ENCODE results near the gene GTF2E1. TPM values are rescaled to one million over a fixed set of nuclear protein-coding genes. Genes with fewer than 3 reads are reported as not detected.
"Not testable (repeated sequence)": the region's sequence is repeated elsewhere in the genome, so short reads cannot be mapped to it uniquely, and the experiment has no call there.

Gene GTF2E1
- total RNA-seq, 1 experiment from 2014 or later: 21.5 TPM

DNA sequence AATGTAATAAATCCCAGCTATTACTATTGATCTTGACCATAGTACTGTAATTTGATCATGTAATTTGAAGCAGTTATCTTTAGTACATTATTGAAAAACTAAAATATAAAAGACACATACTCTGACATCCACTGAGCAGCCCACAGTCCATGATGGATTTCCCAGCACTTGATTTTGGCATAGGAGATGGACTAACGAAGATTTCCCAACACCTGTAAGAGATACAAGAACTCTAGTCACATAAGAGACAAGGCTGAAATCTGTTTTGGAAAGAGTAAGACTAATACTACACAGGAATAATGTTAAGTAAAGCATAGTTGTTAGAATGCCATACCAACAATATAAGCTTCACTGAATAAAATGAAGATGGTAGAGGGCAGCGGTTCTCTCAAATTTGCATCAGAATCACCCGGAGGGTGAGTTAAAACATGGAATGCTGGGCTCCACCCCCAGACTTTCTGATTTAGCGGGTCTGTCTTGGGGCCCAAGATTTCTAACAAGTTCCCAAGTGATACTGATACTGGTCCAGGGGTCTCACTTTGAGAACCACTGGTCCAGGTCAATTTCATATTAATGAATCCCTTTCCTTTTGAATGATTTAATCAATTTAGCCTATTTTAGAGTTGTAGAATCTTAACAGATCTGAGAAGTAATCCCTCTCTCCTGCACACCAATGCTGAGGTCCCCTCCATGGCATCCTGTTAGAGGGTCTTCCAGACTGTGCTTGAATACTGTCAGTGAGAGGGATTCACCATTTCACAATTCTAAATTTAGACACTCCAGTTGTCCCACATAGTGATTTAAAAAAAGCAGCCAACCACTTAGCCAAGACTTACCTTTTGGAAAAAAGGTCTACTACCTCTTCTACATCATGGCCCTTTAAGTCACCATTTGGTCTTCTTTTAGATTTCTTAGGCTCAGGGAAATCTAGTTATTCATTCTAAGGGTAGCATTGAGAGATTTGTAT, 11.7 kb upstream of the GTF2E1 start:
- DNase-seq (ENCODE audit: low read depth, low spot score) (no peak), ATAC-seq (no peak)
- 0 out of 2 replicates have a peak, but pooled peaks cover 3% of the 10 kb centered on the region for H4K20me1 ChIP-seq (ENCODE audit: insufficient read depth)
- H3K9ac ChIP-seq (ENCODE audit: low read length): no peak overlapping the region
- H3K9me2 ChIP-seq (ENCODE audit: insufficient read depth): no peaks in the 10 kb centered on the region
- RAD21 ChIA-PET (ENCODE audit: low non-redundant PET in 1 of 2, low total read pairs in 2 of 2, uncharacterized antibody in 2 of 2, unreplicated experiment in 2 of 2): no interaction called here
- H3K4me1 ChIP-seq (ENCODE audit: control insufficient read depth in 1 of 2, insufficient read depth in 2 of 2, low read length in 2 of 2): no peaks in the 10 kb centered on the region
- POLR2A ChIA-PET: no interaction called here
- H3K4me2 ChIP-seq (ENCODE audit: low read length): no peak overlapping the region
- no peaks in the 10 kb centered on the region for H3K27me3 ChIP-seq (ENCODE audit: insufficient read depth, low read length)
- BruUV-seq (replicated peaks): no TSS peak
- H3K36me3 ChIP-seq (ENCODE audit: control insufficient read depth in 1 of 2, insufficient read depth in 2 of 2, low read length in 2 of 2): no peaks in the 10 kb centered on the region
- CTCF ChIA-PET: no interaction called here
- intact Hi-C loops (cut with micrococcal nuclease): no loop called here
- no peaks in the 10 kb centered on the region for H3K9me3 ChIP-seq (ENCODE audit: control insufficient read depth in 1 of 2, insufficient read depth in 1 of 2, low read depth in 1 of 2, low read length in 2 of 2)
- H3K79me2 ChIP-seq (ENCODE audit: insufficient read depth, low read length): no peaks in the 10 kb centered on the region
- no peak overlapping the region for H2AFZ ChIP-seq (ENCODE audit: low read depth, low read length, poor library complexity, severe bottlenecking)
- no peak overlapping the region for H3K4me3 ChIP-seq (replicated peaks in 1 of 2; ENCODE audit: low read depth in 1 of 2, low read length in 2 of 2)
- TF ChIP-seq EGR1 (IDR thresholded peaks at IDR 0.05; ENCODE audit: low read depth): no peak
- TF ChIP-seq ZNF274 (IDR thresholded peaks at IDR 0.05; ENCODE audit: low read depth, low read length): no peak
- no peak for TF ChIP-seq SIN3A (IDR thresholded peaks at IDR 0.05; ENCODE audit: low read depth)
- TF ChIP-seq JUND (IDR thresholded peaks at IDR 0.05): no peak
- TF ChIP-seq REST (IDR thresholded peaks at IDR 0.05; ENCODE audit: low read depth): no peak
- TF ChIP-seq MAX (IDR thresholded peaks at IDR 0.05): no peak
- TF ChIP-seq CTCF (IDR thresholded peaks at IDR 0.05 in 2 of 3, conservative IDR thresholded peaks at IDR 0.05 in 1 of 3; ENCODE audit: borderline replicate concordance in 1 of 3, insufficient read depth in 1 of 3, low read depth in 2 of 3, low read length in 2 of 3): no peak
- H3K27ac ChIP-seq (ENCODE audit: low read depth, low read length): no peak overlapping the region

DNA sequence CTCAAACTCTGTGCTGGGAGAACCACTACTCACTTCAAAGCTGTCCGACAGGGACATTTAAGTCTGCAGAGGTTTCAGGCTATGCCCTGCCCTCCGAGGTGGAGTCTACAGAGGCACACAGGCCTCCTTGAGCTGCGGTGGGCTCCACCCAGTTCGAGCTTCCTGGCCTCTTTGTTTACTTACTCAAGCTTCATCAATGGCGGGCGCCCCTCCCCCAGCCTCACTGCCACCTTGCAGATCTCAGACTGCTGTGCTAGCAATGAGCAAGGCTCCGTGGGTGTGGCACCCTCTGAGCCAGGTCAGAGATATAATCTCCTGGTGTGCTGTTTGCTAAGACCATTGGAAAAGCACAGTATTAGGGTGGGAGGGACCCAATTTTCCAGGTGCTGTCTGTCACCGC, 4.5 kb upstream of the GTF2E1 start:
- ATAC-seq; BruUV-seq (replicated peaks); H3K27me3 ChIP-seq (ENCODE audit: insufficient read depth, low read length); H3K9me3 ChIP-seq (ENCODE audit: control insufficient read depth in 1 of 2, insufficient read depth in 1 of 2, low read depth in 1 of 2, low read length in 2 of 2); POLR2A ChIA-PET; DNase-seq (ENCODE audit: low read depth, low spot score); H3K4me1 ChIP-seq (ENCODE audit: control insufficient read depth in 1 of 2, insufficient read depth in 2 of 2, low read length in 2 of 2); RAD21 ChIA-PET (ENCODE audit: low non-redundant PET in 1 of 2, low total read pairs in 2 of 2, uncharacterized antibody in 2 of 2, unreplicated experiment in 2 of 2); H3K4me3 ChIP-seq (replicated peaks in 1 of 2; ENCODE audit: low read depth in 1 of 2, low read length in 2 of 2); H3K9ac ChIP-seq (ENCODE audit: low read length); H3K4me2 ChIP-seq (ENCODE audit: low read length); H3K36me3 ChIP-seq (ENCODE audit: control insufficient read depth in 1 of 2, insufficient read depth in 2 of 2, low read length in 2 of 2); H4K20me1 ChIP-seq (ENCODE audit: insufficient read depth); CTCF ChIA-PET; H2AFZ ChIP-seq (ENCODE audit: low read depth, low read length, poor library complexity, severe bottlenecking); H3K27ac ChIP-seq (ENCODE audit: low read depth, low read length); H3K9me2 ChIP-seq (ENCODE audit: insufficient read depth); intact Hi-C loops (cut with micrococcal nuclease): not testable (repeated sequence)
- peaks cover 18% of the 10 kb centered on the region for H3K79me2 ChIP-seq (ENCODE audit: insufficient read depth, low read length)
